Measurements from ENCODE around the gene FAM43B.

Gene FAM43B

GRCh38 chr1:20578721-20579395, 26.5 kb downstream of the FAM43B start:
- Histone ChIP-seq H3F3A (ENCODE audit: insufficient read depth, low read length) (no peaks in the 10 kb centered on the region), H3K79me2 (ENCODE audit: insufficient read depth, low read length) (no peaks in the 10 kb centered on the region), H3K36me3 (ENCODE audit: insufficient read depth, low read length) (no peaks in the 10 kb centered on the region), H3K9me2 (ENCODE audit: low read depth, low read length) (no peaks in the 10 kb centered on the region), H3K27ac (ENCODE audit: low read depth, low read length, poor library complexity, severe bottlenecking) (no peak overlapping the region), H3K4me3 (ENCODE audit: low read depth, low read length, poor library complexity, severe bottlenecking) (no peak overlapping the region), H3K27me3 (ENCODE audit: insufficient read depth, low read length) (no peaks in the 10 kb centered on the region), H4K20me1 (ENCODE audit: insufficient read depth, low read length) (no peaks in the 10 kb centered on the region), H3K4me1 (ENCODE audit: insufficient read depth, low read length, severe bottlenecking) (no peaks in the 10 kb centered on the region), H3K9ac (ENCODE audit: low read length) (no peak overlapping the region), H3K4me2 (ENCODE audit: low read length) (no peak overlapping the region), H2AFZ (ENCODE audit: low read length) (no peak overlapping the region), H3K9me3 (ENCODE audit: low read length) (no peaks in the 10 kb centered on the region)
- no peak for TF ChIP-seq EZH2 (IDR thresholded peaks at IDR 0.05; ENCODE audit: borderline replicate concordance, low read length)
- no peak for TF ChIP-seq CTCF (IDR thresholded peaks at IDR 0.05; ENCODE audit: low read length)

DNA sequence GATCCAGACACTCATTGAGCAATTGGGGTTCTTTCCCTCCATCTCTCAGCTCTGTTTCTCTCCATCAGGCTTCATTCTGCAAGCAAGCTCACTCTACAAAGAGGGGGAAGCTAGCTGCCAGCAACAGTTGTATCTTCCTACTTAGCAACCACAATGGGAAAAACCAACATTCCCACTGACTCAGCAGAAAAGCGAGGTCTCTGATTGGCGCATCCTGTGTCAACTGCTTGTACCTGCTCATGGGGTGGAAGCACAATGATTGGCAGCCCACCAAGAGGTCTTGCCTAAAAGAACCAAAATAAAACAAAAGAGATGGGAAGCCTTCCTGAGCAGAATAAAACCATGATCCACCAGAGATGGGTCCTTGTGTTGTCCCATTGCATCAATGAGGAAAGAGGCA, 32.5 kb downstream of the FAM43B start:
- Histone ChIP-seq H3K9me2 (ENCODE audit: low read depth, low read length) (no peaks in the 10 kb centered on the region), H3K27me3 (ENCODE audit: insufficient read depth, low read length) (peaks cover 4% of the 10 kb centered on the region; the same call in 1 of the 2 replicates), H3K36me3 (ENCODE audit: insufficient read depth, low read length) (no peaks in the 10 kb centered on the region), H4K20me1 (ENCODE audit: insufficient read depth, low read length) (no peaks in the 10 kb centered on the region), H3K9ac (ENCODE audit: low read length) (no peak overlapping the region), H3K27ac (ENCODE audit: low read depth, low read length, poor library complexity, severe bottlenecking) (no peak overlapping the region), H3K4me3 (ENCODE audit: low read depth, low read length, poor library complexity, severe bottlenecking) (no peak overlapping the region), H3K79me2 (ENCODE audit: insufficient read depth, low read length) (no peaks in the 10 kb centered on the region), H3F3A (ENCODE audit: insufficient read depth, low read length) (no peaks in the 10 kb centered on the region), H3K4me1 (ENCODE audit: insufficient read depth, low read length, severe bottlenecking) (no peaks in the 10 kb centered on the region), H3K4me2 (ENCODE audit: low read length) (no peak overlapping the region), H2AFZ (ENCODE audit: low read length) (no peak overlapping the region), H3K9me3 (ENCODE audit: low read length) (no peaks in the 10 kb centered on the region)
- TF ChIP-seq CTCF (IDR thresholded peaks at IDR 0.05; ENCODE audit: low read length) = no peak
- TF ChIP-seq EZH2 (IDR thresholded peaks at IDR 0.05; ENCODE audit: borderline replicate concordance, low read length) = no peak

DNA sequence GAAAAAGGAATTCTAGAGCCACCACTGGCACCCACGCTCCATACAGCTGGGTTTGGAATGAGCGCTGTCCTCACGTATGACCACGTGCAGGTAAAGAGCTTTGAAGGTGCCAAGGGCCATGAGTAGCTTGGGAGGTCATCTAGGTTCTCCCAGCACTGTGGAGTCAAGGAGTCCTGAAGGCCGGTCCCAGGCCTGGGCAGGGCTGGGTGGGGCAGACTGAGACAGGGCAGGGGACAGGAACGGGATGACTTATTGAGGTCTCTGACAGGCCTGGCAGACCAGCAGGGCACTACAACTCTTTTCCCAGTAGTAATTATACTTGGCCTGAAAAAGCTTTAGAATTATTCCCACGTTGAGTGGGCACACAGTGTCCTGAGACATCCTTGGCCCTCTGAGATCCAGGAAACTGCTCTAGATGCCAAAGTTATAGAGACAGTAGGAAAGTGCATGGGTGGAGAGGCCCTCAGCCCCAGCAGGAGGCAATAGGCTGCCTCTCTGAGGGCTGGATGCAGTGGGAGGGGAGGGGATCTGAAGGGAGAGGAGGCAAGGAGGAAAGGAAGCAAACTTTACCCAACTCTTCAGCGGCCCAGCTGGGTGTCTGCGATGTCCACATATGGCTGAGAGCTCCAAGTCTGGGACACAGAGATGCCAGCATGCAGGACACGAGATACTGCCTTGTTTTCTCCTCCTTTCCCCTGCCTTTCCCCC, 34.7 kb downstream of the FAM43B start:
- Histone ChIP-seq H2AFZ (ENCODE audit: low read length) (no peak overlapping the region), H4K20me1 (ENCODE audit: insufficient read depth, low read length) (no peaks in the 10 kb centered on the region), H3K79me2 (ENCODE audit: insufficient read depth, low read length) (no peaks in the 10 kb centered on the region), H3K9ac (ENCODE audit: low read length) (no peak overlapping the region), H3K27me3 (ENCODE audit: insufficient read depth, low read length) (peaks cover 4% of the 10 kb centered on the region; the same call in 1 of the 2 replicates), H3K4me3 (ENCODE audit: low read depth, low read length, poor library complexity, severe bottlenecking) (no peak overlapping the region), H3K4me1 (ENCODE audit: insufficient read depth, low read length, severe bottlenecking) (no peaks in the 10 kb centered on the region), H3K4me2 (ENCODE audit: low read length) (no peak overlapping the region), H3K27ac (ENCODE audit: low read depth, low read length, poor library complexity, severe bottlenecking) (no peak overlapping the region), H3K36me3 (ENCODE audit: insufficient read depth, low read length) (no peaks in the 10 kb centered on the region), H3K9me2 (ENCODE audit: low read depth, low read length) (no peaks in the 10 kb centered on the region), H3K9me3 (ENCODE audit: low read length) (no peaks in the 10 kb centered on the region), H3F3A (ENCODE audit: insufficient read depth, low read length) (no peaks in the 10 kb centered on the region)
- TF ChIP-seq EZH2 (IDR thresholded peaks at IDR 0.05; ENCODE audit: borderline replicate concordance, low read length) (no peak), CTCF (IDR thresholded peaks at IDR 0.05; ENCODE audit: low read length) (no peak)
